Thyroid gland (tissue), 4 donors: ENCODE data around the gene RYR2.
"Not testable (repeated sequence)": the region's sequence is repeated elsewhere in the genome, so short reads cannot be mapped to it uniquely, and the experiment has no call there.

Source experiments
- POLR2A ChIP-seq, 2 donors: fragments of 450-650 bp; IDR thresholded peaks; one replicate each; pipeline ENCODE4 v1.6.1; 2017; ENCODE audit warnings: antibody characterized with exemption in 2 of 2, mild to moderate bottlenecking in 2 of 2, moderate library complexity in 1 of 2
- TF ChIP-seq, protein P1 (sequence below), 6 experiments: fragments of 200-600 bp in 3 of 6; fragments of 450-650 bp in 3 of 6; sonication (generic) in 3 of 6; IDR thresholded peaks; one replicate each; pipeline ENCODE4 v1.5.1; 2016 to 2019; ENCODE audit warnings: antibody characterized with exemption in 6 of 6, mild to moderate bottlenecking in 2 of 6, inconsistent platforms in 1 of 6, moderate library complexity in 1 of 6

DNA sequence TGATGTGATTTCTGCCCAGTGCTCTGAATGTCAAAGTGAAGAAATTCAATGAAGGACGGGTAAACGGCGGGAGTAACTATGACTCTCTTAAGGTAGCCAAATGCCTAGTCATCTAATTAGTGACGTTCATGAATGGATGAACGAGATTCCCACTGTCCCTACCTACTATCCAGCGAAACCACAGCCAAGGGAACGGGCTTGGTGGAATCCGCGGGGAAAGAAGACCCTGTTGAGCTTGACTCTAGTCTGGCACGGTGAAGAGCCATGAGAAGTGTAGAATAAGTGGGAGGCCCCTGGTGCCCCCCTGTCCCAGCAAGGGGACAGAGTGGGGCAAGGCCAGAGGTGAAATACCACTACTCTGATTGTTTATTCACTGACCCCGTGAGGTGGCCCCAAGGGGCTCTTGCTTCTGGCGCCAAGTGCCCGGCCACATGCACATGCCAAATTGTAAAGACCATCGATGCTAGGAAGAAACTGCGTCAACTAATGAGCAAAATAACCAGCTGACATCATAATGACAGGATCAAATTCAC is 561.1 kb downstream of the RYR2 start:
- not testable (repeated sequence) for TF ChIP-seq POLR2A (IDR thresholded peaks at IDR 0.05)
- TF ChIP-seq, protein P1, sequence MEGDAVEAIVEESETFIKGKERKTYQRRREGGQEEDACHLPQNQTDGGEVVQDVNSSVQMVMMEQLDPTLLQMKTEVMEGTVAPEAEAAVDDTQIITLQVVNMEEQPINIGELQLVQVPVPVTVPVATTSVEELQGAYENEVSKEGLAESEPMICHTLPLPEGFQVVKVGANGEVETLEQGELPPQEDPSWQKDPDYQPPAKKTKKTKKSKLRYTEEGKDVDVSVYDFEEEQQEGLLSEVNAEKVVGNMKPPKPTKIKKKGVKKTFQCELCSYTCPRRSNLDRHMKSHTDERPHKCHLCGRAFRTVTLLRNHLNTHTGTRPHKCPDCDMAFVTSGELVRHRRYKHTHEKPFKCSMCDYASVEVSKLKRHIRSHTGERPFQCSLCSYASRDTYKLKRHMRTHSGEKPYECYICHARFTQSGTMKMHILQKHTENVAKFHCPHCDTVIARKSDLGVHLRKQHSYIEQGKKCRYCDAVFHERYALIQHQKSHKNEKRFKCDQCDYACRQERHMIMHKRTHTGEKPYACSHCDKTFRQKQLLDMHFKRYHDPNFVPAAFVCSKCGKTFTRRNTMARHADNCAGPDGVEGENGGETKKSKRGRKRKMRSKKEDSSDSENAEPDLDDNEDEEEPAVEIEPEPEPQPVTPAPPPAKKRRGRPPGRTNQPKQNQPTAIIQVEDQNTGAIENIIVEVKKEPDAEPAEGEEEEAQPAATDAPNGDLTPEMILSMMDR (IDR thresholded peaks at IDR 0.05), result not testable (repeated sequence)
